Activated naive CD4-positive, alpha-beta T cell treated with Interleukin-2 at 50 U/mL for 16 hours (primary cell): ENCODE results near the gene SEMA6B.
"Not testable (repeated sequence)": the region's sequence is repeated elsewhere in the genome, so short reads cannot be mapped to it uniquely, and the experiment has no call there.

Experiments used
- DNase-seq: peaks from one replicate; pipeline ENCODE4 v3.0.0-alpha.2; 2020

SEMA6B gene

GRCh38 chr19:4571305-4571917 is 11.9 kb upstream of the SEMA6B start:
- no peak for DNase-seq

GRCh38 chr19:4570916-4571304 is 11.4 kb upstream of the SEMA6B start:
- DNase-seq, result no peak

- DNase-seq, result no peak
Measured at GRCh38 chr19:4570402-4570801, 10.9 kb upstream of the SEMA6B start.

- DNase-seq, result no peak
Measured at GRCh38 chr19:4568886-4569285, 9.4 kb upstream of the SEMA6B start.

GRCh38 chr19:4567584-4568071 is 8.1 kb upstream of the SEMA6B start:
- DNase-seq, result peak; percentile 61

- DNase-seq, result no peak
Measured at GRCh38 chr19:4566402-4567051, 7.0 kb upstream of the SEMA6B start.

GRCh38 chr19:4563562-4563961 is 4.1 kb upstream of the SEMA6B start:
- DNase-seq, result not testable (repeated sequence)

- DNase-seq, result not testable (repeated sequence)
Measured at GRCh38 chr19:4562085-4562484, 2.6 kb upstream of the SEMA6B start.

- peak; percentile 35 for DNase-seq
Measured at GRCh38 chr19:4557971-4558941, 1.2 kb downstream of the SEMA6B start.

GRCh38 chr19:4557144-4557970 is 2.1 kb downstream of the SEMA6B start:
- DNase-seq, result peak; percentile 30

- peak; percentile 12 for DNase-seq
Measured at GRCh38 chr19:4556597-4557127, 2.8 kb downstream of the SEMA6B start.

GRCh38 chr19:4555657-4556561 is 3.6 kb downstream of the SEMA6B start:
- DNase-seq, result no peak

GRCh38 chr19:4554717-4555116 is 4.8 kb downstream of the SEMA6B start:
- DNase-seq, result no peak

GRCh38 chr19:4553775-4554174 is 5.7 kb downstream of the SEMA6B start:
- no peak for DNase-seq

GRCh38 chr19:4553092-4553695 is 6.3 kb downstream of the SEMA6B start:
- DNase-seq, result no peak

GRCh38 chr19:4552525-4552819 is 7.0 kb downstream of the SEMA6B start:
- no peak for DNase-seq

GRCh38 chr19:4550479-4551050 is 8.9 kb downstream of the SEMA6B start:
- no peak for DNase-seq

GRCh38 chr19:4550018-4550417 is 9.5 kb downstream of the SEMA6B start:
- no peak for DNase-seq

- DNase-seq, result no peak
Measured at GRCh38 chr19:4548238-4548584, 11.3 kb downstream of the SEMA6B start.
